ENCODE data around the gene TAGLN.
"Not testable (repeated sequence)": the region's sequence is repeated elsewhere in the genome, so short reads cannot be mapped to it uniquely, and the experiment has no call there.

Gene TAGLN

DNA sequence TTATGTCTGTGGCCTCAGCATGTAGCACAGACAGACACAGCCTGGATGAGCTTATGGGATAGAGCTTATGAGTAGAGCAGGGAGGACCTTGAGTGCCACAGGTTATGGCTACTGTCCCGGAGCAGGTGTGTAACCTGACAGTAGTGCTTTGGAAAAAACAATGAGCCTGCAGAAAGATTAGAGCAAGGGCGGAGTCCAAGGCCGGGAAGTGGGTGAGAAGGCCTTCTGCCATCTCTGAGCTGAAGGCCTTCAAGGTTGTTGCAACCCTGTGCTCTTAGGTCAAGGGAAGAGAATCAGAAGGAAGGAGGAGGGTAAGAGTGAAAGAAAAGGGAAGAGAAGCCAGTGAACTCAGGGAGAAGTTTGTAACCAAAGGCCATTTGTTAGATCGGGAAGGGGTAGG, 3.9 kb upstream of the TAGLN start:
- in situ Hi-C loops (cut with MboI; ENCODE audit: low sequenced_read_pairs): no loop called here

DNA sequence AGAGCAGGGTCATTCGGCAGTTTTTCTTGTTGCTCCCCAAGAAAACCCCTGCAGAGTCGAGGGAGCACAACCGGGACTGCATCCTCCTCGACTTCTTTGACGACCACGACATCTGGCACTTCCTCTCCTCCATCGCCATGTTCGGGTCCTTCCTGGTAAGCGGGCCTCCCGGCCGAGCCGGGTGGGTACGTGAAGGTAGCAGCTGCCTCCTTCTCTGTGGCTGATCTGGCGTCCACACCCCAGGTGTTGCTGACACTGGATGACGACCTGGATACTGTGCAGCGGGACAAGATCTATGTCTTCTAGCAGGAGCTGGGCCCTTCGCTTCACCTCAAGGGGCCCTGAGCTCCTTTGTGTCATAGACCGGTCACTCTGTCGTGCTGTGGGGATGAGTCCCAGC, 3.4 kb upstream of the TAGLN start:
- in situ Hi-C loops (cut with MboI; ENCODE audit: low sequenced_read_pairs): no loop called here

DNA sequence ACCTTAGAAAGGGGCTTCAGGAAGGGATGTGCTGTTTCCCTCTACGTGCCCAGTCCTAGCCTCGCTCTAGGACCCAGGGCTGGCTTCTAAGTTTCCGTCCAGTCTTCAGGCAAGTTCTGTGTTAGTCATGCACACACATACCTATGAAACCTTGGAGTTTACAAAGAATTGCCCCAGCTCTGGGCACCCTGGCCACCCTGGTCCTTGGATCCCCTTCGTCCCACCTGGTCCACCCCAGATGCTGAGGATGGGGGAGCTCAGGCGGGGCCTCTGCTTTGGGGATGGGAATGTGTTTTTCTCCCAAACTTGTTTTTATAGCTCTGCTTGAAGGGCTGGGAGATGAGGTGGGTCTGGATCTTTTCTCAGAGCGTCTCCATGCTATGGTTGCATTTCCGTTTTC, 2.2 kb upstream of the TAGLN start:
- in situ Hi-C loops (cut with MboI; ENCODE audit: low sequenced_read_pairs): no loop called here

DNA sequence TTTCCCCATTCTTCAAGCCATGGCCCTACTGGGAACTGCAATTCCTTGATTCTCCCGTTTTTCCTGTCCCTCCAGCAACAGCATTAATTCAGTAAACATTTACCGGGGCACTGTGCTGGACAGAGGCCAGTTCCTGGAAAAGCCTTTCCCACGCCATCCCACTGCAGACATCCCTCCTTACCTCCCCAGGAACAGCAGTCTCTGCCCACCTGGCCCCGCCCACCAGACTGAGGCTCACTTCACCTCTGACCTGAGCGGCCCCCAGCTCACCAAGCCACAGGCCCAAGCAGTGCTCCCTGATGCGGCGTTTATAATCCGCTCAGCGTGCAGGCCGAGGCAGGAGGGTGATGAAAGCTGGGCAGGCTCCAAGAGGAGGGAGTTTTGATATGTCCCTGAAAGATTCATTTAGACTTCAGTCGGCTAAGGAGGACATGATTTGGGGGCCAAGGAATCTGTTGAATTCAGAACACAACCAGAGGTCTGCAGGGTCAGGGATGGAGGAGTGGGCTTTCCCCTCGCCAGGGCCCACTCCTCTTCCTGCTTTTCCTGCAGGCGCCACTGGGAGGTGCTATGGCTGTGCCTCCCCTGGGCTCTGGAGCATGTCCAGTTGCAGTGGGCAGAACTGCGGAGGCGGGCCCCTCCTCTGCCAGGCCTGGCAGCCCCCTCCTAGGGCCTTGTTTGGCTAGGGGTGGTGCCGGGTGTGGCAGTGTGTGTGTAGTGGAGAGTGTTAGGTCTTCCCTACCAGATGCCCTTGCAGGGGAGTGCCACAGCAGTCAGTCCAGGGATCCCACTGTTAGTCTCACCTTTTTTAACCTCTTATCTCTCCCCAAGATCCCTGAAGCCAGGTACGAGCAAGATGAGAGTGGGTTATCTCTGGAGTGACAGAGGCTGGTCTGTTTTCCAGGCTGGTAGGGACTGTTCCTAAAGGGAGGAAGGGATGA, 1.4 kb upstream of the TAGLN start:
- in situ Hi-C loops (cut with MboI; ENCODE audit: low sequenced_read_pairs): no loop called here

DNA sequence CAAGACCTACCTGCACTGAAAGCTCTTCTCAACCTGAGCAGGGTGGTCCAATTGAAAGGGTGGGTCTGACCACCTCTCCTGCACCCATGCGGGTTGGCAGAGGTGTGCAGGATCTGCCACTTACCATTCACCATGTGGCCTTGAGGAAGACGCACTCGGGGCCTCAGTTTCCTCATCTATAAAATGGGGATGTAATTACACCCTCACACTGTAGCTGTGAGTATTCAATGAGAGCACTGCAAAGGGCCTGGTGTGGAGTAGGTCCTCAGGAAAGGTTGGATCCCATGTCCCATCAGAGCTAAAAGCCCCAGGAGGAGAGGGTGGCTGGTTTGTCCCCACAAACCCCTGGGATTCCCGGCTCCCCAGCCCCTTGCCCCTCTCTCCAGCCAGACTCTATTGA, 557 bp upstream of the TAGLN start:
- in situ Hi-C loops (cut with MboI; ENCODE audit: low sequenced_read_pairs): no loop called here

DNA sequence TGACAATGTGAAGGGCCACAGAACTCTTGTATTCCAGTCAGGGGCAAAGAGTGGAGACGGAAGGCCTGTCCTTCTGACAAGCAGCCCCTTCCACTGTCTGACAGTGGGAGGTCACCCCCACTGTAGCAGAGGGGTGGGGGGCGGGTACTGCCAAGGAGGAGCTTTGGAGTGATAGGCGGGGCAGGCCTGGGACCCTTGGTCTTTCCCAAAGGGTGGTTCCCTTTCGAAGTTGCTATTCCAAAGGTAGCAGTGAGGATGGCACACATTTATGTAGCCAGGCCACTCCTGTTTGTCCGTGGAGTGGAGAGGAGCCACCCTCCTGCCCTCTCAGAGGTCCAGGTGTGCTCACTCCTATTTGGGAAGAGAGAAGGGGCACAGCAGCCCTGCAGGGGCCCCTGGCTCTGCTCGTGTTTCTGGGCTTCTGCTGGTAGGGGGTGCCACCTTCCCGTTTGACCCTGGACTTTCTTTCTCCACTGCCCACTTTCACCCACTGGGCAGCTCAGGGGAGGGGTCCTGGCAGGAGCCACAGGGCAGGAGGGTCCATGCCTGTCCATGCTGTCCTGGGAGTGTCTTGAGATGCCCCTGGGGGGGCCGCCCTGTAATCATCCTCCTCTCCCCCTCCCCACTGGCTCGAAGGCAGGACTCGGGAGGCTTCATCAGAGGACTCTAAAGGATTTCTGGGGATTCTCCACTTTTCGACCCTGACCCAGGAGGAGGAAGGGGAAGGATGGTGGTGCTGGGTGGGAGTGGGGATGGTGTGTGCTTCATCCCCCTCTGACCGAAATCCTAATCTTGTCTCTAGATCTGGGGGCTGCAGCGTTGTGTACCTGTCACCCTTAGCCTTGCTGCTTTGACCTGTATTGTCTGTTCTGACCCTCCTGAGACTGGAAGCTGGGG, 994 bp downstream of the TAGLN start:
- in situ Hi-C loops (cut with MboI; ENCODE audit: low sequenced_read_pairs): no loop called here

DNA sequence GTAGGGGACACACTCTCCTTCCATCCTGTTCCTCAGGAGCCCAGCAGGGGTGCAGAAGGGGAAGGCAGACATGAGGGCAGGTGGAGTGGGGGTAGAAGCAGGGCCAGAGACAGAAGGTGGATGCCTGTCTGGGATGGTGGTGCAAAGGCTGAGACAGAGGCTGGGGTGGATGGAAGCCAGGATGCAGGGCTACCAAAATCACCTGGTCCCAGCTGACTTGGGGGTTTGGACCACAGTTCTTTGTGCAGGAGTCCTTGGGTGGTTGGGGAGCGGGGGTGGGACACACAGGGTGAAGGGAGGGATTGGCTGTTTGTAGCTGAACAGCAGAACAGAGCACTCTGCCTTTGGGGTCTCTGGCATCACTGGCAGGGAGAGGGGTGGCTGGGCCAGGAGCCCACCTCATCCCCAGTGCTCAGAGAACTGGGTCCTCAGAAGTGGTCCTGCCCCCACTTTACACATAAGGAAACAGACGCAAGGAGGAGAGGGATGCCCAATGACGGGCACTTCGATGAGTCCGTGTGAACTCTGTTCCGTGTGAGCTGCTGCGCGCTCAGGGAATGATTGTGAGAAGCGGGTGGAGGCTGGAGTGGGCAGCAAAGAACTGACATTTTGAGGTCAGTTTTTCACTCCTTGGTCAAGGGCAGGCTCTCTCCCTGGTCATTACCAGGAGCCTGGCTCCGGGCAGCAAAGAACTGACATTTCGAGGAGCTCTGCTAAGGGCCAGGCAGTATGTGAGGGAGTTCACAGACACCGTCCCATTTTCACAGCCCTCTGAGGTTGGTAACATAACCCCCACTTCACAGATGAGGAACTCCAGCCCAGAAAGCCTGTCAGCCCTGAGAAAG, 1.9 kb downstream of the TAGLN start:
- in situ Hi-C loops (cut with MboI; ENCODE audit: low sequenced_read_pairs): no loop called here

DNA sequence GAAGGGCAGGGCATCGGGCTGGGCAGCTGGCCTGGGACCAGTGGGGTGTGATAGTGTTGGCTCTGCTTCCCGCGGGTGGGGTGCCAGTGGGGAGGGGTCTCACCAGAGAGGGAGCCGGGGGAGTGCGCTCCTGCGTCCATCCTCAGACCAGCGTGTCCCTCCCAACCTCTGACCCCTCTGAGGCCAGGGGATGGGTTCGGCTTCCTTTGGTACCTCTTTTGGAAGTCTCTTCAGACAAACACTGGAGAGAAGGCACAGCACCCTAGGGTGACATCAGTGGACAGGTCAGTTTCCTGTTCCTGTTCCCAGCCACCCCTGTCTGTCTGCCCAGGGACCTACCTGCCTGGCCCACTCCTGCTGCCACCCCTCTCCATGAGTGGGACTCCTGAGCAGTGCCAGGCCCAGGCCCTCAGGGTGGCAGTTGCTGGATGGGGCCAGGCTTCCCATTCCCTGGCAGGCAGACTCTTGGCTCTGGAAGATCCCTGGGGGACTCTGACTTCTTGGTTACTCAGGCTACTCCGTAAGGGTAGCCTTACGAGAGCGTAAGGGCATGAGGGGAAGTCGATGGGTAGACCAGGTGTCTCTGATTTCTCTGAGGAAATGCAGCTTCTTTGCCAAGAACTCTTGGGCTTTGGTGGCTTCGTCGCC, 2.6 kb downstream of the TAGLN start:
- in situ Hi-C loops (cut with MboI; ENCODE audit: low sequenced_read_pairs): no loop called here

DNA sequence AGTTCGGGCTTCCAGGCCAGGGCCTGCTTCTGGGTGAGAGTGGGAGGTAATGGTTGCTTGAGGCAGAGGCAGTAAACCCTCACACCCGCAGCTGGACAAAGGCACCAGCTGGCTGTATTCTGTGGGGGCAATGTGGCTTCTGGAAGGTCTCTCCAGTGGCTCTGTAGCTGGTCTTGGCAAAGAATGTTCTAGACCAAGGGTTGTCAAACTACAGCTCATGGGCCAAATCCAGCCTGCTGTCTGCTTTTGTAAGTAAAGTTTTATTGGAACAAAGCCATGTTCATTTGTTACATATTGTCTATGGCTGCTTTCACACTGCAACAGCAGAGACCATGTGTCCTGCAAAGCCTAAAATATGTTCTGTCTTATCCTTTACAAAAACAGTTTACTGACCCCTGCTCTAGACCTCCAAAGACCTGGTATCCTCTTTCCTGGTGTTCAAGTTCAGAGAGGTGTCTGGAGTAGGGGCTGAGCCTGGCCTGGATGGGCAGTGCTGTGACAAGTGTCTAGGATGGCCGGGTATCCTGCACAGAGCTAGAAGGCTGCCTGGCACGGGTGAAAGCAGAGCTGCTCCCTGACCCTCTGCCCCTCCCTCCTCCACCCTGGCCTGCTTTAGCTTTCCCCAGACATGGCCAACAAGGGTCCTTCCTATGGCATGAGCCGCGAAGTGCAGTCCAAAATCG, 3.4 kb downstream of the TAGLN start:
- in situ Hi-C loops (cut with MboI; ENCODE audit: low sequenced_read_pairs): no loop called here

DNA sequence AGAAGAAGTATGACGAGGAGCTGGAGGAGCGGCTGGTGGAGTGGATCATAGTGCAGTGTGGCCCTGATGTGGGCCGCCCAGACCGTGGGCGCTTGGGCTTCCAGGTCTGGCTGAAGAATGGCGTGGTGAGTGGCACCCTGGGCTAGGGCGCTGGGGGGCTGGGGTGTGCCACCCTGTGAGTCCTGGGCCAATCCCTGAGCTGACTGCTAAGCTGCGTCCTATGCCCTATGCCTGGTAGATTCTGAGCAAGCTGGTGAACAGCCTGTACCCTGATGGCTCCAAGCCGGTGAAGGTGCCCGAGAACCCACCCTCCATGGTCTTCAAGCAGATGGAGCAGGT, 3.9 kb downstream of the TAGLN start:
- in situ Hi-C loops (cut with MboI; ENCODE audit: low sequenced_read_pairs): no loop called here

DNA sequence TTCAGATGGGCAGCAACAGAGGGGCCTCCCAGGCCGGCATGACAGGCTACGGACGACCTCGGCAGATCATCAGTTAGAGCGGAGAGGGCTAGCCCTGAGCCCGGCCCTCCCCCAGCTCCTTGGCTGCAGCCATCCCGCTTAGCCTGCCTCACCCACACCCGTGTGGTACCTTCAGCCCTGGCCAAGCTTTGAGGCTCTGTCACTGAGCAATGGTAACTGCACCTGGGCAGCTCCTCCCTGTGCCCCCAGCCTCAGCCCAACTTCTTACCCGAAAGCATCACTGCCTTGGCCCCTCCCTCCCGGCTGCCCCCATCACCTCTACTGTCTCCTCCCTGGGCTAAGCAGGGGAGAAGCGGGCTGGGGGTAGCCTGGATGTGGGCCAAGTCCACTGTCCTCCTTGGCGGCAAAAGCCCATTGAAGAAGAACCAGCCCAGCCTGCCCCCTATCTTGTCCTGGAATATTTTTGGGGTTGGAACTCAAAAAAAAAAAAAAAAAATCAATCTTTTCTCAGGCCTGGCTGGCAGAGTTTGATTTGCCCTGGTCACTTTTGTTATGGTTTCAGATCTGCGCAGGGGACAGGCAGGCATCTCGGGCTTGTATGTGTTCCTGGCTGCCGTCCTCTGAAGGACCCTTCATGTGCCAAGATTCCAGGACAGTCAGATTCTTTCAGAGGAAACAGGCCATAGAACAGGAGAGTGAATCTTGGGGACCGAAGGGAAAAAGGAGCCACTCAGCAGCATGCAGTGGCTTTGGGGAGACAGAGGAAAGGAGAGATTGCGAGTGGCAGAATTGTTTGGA, 5.3 kb downstream of the TAGLN start:
- in situ Hi-C loops (cut with MboI; ENCODE audit: low sequenced_read_pairs): no loop called here

DNA sequence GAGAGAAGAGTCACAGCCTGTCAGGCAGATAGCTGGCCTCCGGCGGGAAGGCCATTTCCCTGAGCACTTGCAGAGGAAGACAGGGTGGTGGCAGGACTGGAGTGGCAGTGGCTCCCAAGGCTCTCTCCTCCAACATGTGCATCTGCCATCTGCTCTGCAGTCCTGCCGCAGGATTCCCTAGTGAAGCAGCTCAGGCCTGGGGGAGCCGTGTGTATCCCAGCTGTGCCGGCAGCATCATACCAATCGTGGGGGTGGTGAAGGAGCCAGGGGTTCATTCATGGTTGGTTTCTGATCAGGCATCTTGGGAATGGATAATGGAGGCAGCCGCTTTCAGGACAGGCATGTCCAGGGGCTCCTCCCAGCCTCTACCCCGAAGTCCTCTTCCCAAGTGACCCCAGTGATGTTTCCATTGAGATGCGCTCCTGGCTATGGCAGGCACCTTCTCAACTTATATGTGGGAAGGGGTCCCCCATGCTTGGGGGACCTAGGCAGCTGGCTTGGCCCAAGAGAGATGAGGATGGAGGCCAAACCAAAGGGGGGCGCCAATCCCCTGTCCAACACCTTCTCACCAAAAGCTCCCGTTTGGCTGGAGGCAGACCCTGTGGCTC, 6.1 kb downstream of the TAGLN start:
- in situ Hi-C loops (cut with MboI; ENCODE audit: low sequenced_read_pairs): no loop called here

DNA sequence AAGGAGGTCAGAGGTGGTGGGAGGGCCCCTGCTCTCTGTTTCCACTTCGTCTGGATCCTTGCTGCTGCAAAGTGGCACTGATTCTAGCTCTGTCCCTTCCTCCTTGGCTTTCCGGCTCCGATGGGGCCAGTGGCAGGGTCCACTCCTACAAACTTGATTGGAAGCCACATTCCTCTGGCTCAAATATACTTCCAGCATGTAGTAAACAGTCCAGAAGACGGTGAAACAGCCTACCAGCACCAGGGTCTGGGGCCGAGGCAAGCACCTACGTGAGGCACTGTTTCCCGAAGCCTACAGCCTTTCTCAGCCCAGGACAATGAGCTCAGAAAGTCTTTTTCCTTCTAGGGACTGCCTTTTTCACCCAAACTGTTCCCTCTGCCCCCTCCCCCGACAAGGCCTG, 6.9 kb downstream of the TAGLN start:
- in situ Hi-C loops (cut with MboI; ENCODE audit: low sequenced_read_pairs): not testable (repeated sequence)

DNA sequence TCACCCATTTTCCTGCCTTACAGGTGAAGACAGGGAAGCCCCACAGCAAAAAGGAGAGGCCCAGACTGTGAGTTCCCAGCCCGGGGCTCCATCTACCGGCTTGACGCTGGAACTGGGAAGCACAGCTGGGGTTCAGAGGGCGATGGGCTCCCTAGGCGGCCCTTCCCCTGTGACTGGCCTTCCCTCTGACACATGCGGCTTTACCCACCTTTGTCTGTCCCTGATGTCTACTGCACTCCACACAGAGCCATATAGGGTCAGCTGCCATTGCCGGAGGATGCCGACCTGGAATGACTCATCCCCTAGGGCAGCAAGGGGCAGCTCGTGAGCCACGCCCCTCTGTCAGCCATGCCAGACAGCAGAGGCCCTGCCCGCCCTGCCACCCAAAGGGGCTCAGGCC, 7.7 kb downstream of the TAGLN start:
- in situ Hi-C loops (cut with MboI; ENCODE audit: low sequenced_read_pairs): not testable (repeated sequence)

DNA sequence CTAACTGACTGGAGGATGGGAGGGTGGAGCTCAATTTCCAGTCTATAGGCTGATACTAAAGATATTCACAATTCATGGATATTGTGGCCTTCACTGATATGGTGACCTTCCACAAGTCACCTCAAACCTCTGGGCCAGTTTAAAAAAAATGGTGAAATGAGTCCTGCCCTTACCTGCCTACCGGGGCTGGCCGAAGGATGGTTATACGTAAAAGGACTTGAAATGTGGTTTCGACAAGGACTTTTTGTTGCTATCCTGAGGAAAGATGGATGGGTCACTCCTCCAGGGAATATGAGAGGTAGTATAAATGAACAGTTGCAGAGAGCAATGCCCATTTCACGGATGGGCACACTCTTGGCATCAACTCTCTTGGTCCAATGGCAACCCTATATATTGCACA, 8.3 kb downstream of the TAGLN start:
- in situ Hi-C loops (cut with MboI; ENCODE audit: low sequenced_read_pairs): not testable (repeated sequence)

DNA sequence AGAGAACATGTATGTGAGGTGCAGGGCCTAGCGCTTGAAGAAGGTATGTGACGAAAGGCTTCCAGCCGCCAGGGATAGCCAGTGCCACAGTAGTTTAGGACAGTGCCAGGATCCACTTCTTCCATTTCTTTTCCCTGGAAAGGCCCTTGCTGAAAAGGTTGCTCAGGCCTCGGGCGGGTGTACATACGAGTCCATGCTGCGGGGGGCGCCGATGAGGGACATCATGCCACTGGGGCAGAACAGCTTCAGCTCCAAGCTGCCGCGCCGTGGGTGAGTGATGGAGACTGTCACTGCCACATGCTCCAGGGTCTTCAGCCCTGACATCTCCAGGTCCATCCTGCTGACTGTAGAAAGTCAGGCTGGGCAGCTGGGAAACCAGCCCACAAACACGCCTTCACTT, 9.5 kb downstream of the TAGLN start:
- in situ Hi-C loops (cut with MboI; ENCODE audit: low sequenced_read_pairs): not testable (repeated sequence)

DNA sequence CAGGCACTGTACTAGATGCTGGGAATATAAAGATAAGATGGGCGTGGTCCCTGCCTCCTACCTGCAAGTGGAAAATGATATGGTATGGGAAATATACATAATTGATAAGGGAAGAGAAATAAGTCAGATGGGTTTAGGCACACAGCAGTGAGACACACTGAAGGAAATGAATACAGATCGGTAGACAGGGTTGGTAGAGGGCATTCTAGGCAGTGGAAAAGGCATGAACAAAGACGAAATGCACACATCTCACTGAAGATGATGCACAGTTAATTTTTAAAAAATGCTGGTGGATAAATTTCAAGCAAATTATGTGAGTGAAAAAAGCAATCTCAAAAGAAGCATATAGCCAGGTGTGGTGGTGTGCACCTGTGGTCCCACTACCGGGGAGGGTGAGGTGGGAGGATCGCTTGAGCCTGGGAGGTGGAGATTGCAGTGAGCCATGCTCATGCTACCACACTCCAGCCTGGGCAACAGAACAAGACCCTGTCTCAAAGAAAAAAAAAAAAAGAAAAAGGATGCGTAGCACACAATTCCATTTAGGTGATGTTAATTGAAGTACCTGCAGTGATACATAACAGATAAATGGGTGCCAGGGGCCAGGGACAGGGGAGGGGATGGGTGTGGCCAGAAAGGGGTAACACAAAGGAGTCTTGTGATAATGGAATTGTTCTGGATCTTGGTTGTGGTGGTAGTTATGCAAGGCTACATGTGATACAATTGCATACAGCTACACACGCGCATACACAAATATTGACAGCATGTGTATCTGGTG, 10.4 kb downstream of the TAGLN start:
- in situ Hi-C loops (cut with MboI; ENCODE audit: low sequenced_read_pairs): not testable (repeated sequence)

DNA sequence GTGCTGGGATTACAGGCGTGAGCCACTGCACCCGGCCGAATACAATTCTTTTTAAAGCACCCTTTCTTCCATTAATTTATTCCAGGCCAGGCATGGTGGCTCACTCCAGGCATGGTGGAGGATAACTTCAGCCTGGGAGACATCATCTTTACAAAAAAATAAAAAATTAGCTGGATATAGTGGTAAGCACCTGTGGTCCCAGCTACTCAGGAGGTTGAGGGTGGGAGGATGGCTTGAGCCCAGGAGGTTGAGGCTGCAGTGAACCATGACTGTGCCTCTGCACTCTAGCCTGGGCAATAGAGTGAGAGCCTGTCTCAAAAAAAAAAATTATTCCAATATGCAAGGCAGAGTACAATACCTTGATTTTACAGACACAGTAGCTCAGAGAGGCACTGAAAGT, 11.4 kb downstream of the TAGLN start:
- in situ Hi-C loops (cut with MboI; ENCODE audit: low sequenced_read_pairs): no loop called here

Data from HL-60/S4 treated with retinoic acid at 250 ng/mL for 4 days and 3 days (cell line).